ENCODE results near the gene ADM.

Gene ADM

DNA sequence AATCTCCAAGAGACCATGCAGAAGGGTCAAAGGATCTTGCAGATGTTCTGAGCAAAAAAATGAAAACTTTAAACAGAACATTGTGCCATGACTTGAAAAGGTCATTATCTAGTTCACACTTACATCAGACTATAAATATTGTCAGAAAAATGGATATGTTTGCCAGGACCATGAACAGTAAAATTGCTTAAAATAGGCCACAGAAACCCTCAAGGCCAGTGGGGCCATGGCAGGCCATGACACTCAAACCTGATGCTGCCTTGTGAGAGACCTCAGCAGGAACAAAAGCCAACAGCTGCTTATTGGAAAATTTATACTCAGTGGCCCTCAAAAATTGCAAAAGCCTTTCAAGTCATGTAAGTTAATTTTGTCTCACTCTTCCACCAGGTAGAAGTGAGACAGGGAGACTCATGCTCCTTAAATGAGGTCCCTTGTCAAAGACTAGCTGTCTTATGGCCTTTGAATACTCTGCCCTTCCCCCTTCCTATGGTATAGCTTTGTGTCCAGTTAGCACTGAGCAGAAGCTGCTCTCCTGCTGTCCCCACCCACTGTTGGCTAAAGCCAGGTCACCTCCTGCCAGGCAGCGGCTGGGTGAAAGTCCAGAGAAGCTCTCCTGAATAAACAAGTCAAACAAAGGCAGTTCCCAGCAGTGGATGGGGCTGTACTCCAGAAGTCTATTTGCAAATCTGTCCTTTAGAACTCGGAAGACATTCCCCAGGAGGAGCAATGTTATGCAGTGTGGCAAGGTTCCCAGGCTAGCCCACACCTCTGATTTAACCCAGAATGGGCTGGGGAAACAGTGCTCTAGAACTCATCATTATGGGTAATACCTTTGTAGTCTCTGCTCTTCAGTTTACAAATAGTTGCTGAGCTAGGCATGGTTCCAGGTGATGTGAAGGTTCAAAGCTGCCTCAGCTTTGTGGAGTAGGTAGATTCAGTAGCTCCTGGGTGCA is 21.4 kb downstream of the ADM start:
- in situ Hi-C loops (cut with HindIII; ENCODE audit: low sequenced_read_pairs), result no loop called here

GRCh38 chr11:10327254-10327653 is 22.4 kb downstream of the ADM start:
- in situ Hi-C loops (cut with HindIII; ENCODE audit: low sequenced_read_pairs), result no loop called here

GRCh38 chr11:10328314-10329098 is 23.6 kb downstream of the ADM start:
- in situ Hi-C loops (cut with HindIII; ENCODE audit: low sequenced_read_pairs), result no loop called here

DNA sequence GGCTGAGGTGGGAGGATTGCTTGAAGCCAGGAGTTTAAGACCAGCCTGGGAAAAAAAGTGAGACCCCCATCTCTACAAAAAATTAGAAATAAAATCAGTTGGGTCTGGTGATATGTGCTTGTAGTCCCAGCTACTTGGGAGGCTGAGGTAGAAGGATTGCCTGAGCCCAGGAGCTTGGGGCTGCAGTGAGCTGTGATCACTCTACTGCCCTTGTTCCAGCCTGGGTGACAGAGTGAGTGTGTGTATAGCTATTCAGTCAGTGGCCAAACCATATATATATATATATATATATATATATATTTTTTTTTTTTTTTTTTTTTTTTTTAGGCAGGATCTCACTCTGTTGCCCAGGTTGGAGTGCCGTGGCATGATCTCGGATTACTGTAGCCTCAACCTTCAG is 24.5 kb downstream of the ADM start:
- in situ Hi-C loops (cut with HindIII; ENCODE audit: low sequenced_read_pairs), result no loop called here

DNA sequence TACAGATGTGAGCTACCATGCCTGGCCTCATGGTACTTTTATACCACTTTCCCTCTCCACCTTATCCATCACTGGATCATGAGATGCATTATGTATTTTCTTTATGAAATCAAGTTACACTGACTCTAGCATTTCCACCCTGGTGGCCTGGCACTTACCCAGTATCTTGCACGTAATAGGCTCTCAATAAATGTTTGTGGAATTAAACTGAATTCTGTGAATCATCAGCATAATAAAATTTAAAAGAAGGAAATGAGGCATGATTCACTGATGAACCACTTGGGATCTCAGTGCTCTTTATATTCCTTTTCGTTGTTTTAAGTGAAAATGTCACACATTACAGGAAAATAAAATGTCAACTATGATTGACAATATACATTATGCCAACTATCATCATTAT is 25.1 kb downstream of the ADM start:
- in situ Hi-C loops (cut with HindIII; ENCODE audit: low sequenced_read_pairs), result no loop called here

- in situ Hi-C loops (cut with HindIII; ENCODE audit: low sequenced_read_pairs), result no loop called here
These were observed 26.8 kb downstream of the ADM start for GRCh38 chr11:10331548-10332289.

GRCh38 chr11:10333490-10333889 is 28.6 kb downstream of the ADM start:
- in situ Hi-C loops (cut with HindIII; ENCODE audit: low sequenced_read_pairs), result no loop called here

- in situ Hi-C loops (cut with HindIII; ENCODE audit: low sequenced_read_pairs), result no loop called here
These were observed 33.4 kb downstream of the ADM start for GRCh38 chr11:10338287-10338686.

- in situ Hi-C loops (cut with HindIII; ENCODE audit: low sequenced_read_pairs), result no loop called here
These were observed 43.9 kb downstream of the ADM start for GRCh38 chr11:10348650-10349280.

DNA sequence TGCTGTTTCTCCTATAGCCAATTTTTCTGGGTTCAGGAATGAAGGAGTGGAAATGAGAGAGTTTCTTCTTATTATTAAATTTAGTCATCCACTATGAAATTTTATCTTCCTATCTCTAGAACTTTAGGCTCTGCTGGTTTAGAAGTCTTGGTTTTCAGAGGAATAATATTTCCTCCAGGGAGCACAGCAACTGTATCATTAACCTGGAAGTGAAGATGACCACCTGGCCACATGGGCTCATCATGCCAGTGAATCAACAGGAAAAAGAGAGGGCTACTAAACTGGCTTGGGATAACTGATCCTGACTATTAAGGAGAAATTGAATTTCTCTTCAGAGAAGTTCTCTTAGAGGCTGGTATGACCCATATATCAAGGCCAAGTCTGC is 44.4 kb downstream of the ADM start:
- in situ Hi-C loops (cut with HindIII; ENCODE audit: low sequenced_read_pairs), result no loop called here

DNA sequence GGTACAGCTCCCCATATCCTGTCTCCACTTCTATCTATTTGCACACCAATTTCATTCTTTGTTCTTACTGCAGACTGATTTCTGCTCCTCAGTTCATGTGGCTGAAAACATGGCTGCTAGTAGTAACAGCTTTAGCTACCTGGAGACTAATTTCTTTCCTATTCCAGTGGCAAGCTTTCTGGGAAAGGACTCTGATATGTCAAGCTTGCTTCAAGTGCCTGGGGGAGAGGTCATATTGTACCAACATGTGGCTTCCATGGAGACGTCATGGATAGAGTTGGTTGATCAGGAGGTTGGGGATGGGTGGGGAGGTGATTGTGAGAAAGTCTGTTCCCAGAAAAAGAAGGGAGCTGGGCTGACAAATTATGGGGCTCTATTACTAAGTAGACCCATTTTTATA is 44.9 kb downstream of the ADM start:
- in situ Hi-C loops (cut with HindIII; ENCODE audit: low sequenced_read_pairs), result no loop called here

DNA sequence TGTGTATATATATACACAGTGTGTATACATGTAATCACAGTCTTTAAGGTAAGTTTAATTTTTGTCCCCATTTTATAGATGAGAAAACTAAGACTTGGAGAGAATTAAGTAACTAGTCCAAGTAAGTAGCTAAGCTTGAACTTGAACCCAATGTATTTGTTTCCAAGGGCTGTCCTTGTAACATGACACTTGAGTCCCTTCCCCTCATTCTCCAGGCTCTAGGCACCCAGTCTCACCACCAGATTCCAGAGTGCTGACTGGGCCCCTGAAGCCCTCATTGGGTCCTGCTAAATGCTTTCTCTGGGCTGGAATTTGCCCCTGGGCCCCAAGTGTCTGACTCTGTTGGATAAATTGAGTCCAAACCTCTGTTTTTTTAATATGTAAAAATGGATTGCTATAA is 45.5 kb downstream of the ADM start:
- in situ Hi-C loops (cut with HindIII; ENCODE audit: low sequenced_read_pairs), result no loop called here

DNA sequence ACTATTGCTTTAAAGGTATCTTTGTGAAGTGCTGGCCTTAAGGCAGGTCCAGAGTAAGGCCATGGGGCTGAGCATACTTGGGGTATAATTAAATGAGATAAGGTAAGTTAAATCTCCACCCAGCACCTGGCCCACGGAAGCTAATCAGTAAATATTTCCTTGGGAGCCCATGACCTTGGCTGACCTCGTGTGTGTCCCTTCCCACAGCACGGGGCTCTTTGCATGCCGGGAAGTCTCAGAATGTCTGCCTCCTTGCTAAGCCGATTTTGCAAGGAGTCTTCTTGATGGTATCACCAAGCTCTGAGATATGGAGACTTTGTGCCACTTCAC is 46.5 kb downstream of the ADM start:
- in situ Hi-C loops (cut with HindIII; ENCODE audit: low sequenced_read_pairs), result no loop called here

DNA sequence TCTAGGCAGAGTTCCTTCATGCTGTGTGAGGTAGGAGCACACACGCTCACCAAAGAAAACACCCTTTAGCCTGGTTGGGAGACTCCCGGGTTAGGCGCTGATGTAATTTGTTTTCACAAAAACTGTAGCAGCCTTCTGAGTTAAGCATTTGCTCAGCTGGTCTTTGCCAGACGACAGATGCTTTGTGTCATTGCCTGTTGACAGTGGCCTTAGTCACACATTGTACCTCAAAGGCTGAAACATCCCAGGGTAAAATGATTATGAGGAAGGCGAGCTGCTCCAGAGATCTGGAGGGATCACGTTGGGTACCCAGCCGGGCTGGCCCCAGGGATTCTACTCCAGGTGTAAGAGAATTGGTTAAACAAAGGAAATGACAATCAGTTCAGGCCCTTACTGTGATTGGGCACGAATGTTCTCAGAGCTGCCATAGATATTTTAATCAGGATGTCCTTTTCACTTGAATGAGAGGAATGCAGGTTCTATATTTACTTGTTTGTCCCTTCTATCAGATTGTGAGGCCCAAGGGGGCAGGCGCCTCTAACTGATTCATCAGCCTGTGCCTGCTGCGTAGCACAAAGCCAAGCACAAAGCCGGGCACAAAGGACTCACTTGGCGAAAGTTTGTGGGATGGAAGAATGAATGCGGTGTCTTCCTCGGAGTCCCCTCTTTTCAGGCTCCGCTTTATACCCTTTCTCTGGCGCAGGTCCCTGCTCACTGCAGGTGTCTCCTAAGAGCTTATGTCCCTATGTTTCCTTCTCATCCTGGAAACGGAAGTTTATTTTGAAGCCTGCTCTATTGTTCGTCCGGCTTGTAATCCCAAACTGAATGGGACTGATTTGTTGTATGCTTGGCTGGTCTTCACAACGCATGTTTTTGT is 47.1 kb downstream of the ADM start:
- in situ Hi-C loops (cut with HindIII; ENCODE audit: low sequenced_read_pairs), result no loop called here

DNA sequence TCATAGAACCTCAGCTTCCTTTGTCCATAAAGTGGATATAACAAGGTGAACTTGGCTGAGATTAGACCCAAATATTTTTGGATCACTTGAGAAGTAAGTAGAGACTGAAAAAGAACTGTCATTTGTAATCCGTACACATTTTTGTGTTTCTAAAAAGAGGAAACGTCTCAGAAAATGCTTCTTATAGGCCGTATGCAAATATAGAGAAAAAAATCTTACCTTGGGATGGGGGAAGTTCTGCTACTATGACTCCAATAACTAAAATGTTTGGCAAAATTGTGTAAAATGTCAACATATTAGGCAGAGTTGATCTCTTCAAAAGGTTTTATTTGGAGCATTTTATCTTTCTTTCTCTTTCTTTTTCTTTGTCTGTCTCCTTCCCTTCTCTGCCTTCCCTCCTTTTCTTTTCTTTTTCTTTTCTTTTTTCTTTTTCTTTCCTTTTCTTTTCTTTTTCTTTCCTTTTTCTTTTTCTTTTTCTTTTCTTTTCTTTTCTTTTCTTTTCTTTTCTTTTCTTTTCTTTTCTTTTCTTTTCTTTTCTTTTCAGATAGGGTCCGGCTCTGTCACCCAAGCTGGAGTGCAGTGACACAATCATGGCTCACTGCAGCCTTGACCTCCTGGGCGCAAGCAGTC is 48.2 kb downstream of the ADM start:
- in situ Hi-C loops (cut with HindIII; ENCODE audit: low sequenced_read_pairs), result no loop called here

- in situ Hi-C loops (cut with HindIII; ENCODE audit: low sequenced_read_pairs), result no loop called here
These were observed 49.5 kb downstream of the ADM start for GRCh38 chr11:10354389-10354788.

- in situ Hi-C loops (cut with HindIII; ENCODE audit: low sequenced_read_pairs), result no loop called here
These were observed 50.4 kb downstream of the ADM start for GRCh38 chr11:10355257-10355661.

GRCh38 chr11:10356161-10356560 is 51.3 kb downstream of the ADM start:
- in situ Hi-C loops (cut with HindIII; ENCODE audit: low sequenced_read_pairs), result no loop called here

Data from DLD1 (cell line).